Lower leg skin (tissue), 3 donors: Measurements from ENCODE around the gene SUOX.

Experiments used
- CTCF ChIP-seq, 3 donors: fragments of 450-650 bp; IDR thresholded peaks; one replicate each; pipeline ENCODE4 v1.5.1; 2016; ENCODE audit warnings: antibody characterized with exemption in 3 of 3, mild to moderate bottlenecking in 3 of 3, moderate library complexity in 2 of 3
- POLR2A ChIP-seq, 2 donors: fragments of 450-650 bp; IDR thresholded peaks; one replicate each; pipeline ENCODE4 v1.6.1; 2016 to 2017; ENCODE audit warnings: antibody characterized with exemption in 2 of 2, mild to moderate bottlenecking in 1 of 2, moderate library complexity in 1 of 2

GRCh38 chr12:55974308-55974730, 22.8 kb upstream of the SUOX start:
- TF ChIP-seq POLR2A (IDR thresholded peaks at IDR 0.05): no peak
- no peak for TF ChIP-seq CTCF (IDR thresholded peaks at IDR 0.05)
